NCI-H2171 treated with DMSO at 0.1 percent for 48 hours (cell line): ENCODE measurements around the gene INPP5B.
"Not testable (repeated sequence)": the region's sequence is repeated elsewhere in the genome, so short reads cannot be mapped to it uniquely, and the experiment has no call there.

ENCODE experiments used
- DNase-seq: peaks from one replicate; lab custom pipeline; 2025; lab: John Stamatoyannopoulos, UW

INPP5B gene

DNA sequence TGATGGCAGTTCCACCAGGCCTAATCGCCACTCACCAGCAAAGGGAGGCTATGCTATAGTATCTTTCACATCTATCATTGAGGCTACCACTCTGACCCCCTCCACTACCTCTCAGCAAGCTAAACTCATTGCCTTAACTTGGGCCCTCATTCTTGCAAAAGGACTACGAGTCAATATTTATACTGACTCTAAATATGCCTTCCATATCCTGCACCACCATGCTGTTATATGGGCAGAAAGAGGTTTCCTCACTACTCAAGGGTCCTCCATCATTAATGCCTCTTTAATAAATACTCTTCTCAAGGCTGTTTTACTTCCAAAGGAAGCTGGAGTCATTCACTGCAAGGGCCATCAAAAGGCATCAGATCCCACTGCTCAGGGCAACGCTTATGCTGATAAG lies 35.4 kb downstream of the INPP5B start:
- not testable (repeated sequence) for DNase-seq

DNA sequence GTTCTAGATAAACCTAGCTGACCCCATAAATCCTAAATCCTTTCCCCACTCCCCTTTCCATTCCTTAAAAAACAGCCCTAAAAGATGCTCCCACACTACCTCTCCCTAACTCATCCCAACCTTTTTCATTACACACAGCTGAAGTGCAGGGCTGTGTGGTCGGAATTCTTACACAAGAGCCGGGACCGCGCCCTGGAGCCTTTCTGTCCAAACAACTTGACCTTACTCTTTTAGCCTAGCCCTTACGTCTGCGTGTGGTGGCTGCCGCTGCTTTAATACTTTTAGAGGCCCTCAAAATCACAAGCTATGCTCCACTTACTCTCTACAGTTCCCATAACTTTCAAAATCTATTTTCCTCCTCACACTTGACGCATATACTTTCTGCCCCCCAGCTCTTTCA lies 36.0 kb downstream of the INPP5B start:
- DNase-seq: not testable (repeated sequence)

DNA sequence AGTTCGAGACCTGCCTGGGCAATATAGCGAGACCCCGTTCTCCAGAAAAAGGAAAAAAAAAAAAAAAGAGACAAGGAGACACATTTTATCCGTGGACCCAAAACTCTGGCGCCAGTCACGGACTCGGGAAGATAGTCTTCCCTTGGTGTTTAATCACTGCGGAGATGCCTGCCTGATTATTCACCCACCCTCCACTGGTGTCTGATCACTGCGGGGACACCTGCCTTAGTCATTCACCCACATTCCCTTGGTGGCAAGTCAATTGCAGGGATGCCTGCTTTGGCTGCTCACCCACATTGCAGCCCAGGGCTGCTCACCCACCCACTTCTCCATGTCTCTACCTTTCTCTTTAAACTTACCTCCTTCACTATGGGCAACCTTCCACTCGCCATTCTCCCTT lies 38.3 kb downstream of the INPP5B start:
- not testable (repeated sequence) for DNase-seq

DNA sequence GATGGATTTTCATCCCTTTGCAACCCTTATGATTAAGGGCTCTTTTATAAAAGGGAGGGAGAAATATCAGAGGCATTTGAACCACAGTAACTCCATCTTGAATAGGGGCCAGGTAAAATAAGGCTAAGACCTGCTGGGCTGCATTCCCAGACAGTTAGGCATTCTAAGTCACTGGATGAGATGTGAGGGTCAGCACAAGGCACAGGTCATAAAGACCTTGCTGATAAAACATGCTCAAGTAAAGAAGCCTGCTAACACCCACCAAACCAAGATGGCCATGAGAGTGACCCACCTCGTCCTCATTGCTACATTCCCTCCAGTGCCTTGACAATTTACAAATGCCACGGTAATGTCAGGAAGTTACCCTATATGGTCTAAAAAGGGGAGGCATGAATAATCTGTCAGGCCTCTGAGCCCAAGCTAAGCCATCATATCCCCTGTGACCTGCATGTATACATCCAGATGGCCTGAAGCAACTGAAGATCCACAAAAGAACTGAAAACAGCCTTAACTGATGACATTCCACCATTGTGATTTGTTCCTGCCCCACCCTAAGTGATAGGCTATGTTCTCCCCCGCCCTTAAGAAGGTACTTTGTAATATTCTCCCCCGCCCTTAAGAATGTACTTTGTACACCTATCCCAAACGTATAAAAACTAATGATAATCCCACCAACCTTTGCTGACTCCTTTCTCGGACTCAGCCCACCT lies 39.3 kb downstream of the INPP5B start:
- DNase-seq: not testable (repeated sequence)

DNA sequence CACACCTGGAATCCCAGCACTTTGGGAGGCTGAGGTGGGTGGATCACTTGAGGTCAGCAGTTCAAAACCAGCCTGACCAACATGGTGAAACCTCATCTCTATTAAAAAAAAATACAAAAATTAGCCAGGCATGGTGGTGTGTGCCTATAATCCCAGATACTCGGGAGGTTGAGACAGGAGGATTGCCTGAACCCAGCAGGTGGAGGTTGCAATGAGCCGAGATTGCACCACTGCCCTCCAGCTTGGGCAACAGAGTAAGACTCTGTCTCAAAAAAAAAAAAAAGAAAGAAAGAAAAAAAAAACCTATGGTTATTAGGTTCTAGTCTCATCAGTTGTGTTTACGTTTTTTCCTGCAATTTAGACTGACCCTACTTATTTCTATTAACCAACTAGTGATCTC lies 40.3 kb downstream of the INPP5B start:
- not testable (repeated sequence) for DNase-seq

DNA sequence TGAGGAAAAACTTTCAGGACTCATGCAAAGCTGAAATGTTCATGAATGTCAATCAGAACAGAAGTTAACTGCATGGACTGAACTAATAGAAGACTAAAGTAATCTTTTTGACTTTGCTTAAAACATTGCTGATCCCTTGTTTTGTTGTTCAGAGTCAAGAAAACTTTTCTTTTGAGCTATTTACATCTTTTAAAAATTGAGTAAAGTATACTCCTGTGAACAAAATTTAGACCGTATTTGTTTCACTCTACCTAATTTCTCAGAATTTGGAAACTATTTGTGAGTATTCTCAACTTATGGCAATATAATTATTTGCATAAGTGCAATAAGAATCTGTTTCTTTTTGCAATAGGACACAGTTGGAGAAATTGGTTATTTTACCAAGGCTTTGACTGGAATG lies 41.1 kb downstream of the INPP5B start:
- no peak for DNase-seq

DNA sequence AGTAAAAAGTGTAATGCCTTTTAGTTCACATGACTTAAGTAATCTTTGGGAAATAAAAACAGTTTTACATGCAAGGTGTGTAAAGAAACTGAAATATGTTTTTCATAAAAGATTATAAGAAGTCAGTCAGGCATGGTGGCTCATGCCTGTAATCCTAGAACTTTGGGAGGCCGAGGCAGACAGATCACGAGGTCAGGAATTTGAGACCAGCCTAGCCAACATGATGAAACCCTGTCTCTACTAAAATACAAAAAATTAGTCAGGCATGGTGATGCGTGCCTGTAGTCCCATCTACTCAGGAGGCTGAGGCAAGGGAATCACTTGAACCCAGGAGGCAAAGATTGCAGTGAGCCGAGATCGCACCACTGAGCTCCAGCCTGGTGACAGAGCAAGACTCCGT lies 42.9 kb downstream of the INPP5B start:
- DNase-seq: not testable (repeated sequence)

DNA sequence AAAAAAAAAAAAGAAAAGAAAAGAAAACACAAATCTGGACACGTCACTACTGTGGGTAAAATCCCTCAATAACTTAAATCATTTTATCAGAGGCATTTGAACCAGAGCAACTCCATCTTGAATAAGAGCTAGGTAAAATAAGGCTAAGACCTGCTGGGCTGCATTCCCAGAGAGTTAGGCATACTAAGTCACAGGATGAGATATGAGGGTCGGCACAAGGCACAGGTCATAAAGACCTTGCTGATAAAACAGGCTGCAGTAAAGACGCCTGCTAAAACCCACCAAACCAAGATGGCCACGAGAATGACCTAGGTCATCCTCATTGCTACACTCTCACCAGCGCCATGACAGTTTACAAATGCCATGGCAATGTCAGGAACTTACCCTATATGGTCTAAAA lies 43.9 kb downstream of the INPP5B start:
- no peak for DNase-seq

DNA sequence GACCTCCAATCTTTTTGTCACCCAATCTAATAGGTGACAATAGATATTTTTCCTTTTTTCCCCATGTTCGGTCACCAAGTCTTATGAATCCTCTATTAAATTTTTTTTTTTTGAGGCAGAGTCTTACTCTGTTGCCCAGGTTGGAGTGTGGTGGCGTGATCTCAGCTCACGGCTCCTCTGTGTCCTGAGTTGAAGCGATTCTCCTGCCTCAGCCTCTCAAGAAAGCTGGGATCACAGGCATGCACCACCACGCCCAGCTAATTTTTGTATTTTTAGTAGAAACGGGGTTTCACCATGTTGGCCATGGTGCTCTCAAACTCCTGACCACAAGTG lies 45.0 kb downstream of the INPP5B start:
- no peak for DNase-seq

DNA sequence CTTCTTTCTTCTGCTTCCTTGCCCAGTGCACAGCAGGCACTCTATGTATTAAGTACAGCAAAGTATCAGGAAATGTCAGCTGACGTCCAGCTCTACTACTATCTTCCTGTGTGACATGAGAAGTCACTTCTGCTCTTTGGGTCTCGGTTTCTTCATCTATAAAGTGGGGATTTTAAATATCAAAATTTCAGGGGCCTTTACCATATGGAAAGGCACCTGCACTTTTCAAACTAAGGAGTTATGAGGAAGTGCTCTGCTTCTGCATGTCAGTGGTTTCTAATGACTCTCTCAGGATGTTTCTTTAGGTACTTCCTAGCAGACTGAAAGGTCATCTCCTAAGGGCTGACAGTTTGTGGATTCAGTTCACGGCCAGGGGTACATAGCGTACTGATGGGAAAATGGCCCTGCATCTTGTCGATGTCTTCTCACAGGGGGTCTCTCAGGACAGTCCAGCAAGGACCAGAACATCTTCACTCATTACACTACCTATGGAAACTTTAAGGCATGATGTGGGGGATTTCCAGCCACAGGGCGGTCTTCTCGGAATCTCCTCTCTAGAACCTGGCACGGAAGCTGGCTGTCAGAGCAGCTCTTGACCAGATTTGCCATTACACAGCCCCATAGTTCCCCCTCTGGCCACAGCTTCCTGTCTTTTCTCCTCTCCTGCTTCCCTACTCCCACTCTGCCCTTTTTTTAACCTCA lies 45.5 kb downstream of the INPP5B start:
- DNase-seq: no peak

DNA sequence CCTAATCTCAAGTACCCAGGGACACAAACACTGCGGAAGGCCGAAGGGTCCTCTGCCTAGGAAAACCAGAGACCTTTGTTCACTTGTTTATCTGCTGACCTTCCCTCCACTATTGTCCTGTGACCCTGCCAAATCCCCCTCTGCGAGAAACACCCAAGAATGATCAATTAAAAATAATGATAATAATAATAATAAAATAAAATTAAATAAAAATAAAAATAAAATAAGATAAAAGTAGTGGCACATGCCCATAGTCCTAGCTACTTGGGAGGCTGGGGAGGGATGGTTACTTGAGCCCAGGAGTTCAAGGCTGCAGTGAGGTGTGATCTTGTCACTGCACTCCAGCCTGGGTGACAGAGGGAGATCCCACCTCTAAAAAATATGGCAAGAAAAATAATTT lies 49.3 kb downstream of the INPP5B start:
- DNase-seq: not testable (repeated sequence)

DNA sequence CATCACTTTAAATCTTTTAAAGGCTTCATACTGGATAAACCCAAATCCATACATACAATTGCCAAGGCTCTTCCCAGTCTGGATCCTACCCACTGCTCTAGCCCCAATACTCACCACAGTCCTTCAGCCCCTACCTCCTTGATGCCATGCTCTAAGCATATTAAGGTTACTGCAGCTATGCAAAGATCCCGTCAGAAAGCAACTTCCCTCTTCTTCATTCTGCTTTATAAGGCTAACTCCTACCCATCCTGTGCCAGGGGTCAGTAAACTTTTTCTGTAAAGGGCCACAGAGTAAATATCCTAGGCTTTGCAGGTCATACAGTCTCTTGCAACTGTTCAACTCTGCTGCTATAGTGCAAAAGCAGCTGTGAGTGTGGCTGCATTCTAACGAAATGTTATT lies 53.2 kb downstream of the INPP5B start:
- no peak for DNase-seq

DNA sequence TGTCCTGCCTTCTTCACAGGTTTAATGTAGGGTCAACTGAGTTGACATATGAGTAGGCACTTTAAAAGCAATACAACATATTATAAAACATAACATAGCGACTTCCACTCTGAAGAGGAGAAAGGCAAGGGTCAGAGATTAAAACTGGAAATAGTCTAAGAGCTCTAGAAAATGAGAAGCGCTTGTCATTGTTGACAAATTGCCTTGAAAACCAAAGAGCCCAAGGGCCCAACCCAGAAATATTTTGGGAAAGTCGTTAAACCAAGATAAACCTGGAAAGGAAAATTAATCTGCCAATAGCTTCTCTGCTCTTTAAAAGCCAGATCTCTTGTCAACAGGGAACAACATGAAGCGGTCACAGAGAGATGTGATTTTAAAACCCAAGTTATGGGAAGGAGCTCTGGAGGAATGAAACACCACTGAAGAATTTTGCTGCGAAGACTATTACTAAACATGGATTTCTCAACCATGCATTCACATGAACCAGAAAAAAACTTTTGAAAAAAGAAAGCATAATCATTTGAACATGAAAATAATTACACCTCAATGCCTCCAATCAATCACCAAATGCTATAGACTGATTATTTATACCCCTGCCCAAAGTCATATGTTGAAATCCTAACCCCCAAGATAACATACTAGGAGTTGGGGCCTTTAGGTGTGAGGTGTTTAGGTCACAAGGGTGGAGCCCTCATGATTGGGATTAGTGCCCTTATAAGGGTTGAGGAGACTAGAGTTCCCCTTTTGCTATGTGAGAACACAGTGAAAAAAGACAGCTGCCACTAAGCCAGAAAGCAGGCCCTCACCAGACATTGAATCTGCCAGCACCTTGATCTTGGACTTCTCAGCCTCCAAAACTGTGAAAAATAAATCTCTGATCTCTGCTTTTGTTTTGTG lies 54.5 kb downstream of the INPP5B start:
- DNase-seq: no peak

DNA sequence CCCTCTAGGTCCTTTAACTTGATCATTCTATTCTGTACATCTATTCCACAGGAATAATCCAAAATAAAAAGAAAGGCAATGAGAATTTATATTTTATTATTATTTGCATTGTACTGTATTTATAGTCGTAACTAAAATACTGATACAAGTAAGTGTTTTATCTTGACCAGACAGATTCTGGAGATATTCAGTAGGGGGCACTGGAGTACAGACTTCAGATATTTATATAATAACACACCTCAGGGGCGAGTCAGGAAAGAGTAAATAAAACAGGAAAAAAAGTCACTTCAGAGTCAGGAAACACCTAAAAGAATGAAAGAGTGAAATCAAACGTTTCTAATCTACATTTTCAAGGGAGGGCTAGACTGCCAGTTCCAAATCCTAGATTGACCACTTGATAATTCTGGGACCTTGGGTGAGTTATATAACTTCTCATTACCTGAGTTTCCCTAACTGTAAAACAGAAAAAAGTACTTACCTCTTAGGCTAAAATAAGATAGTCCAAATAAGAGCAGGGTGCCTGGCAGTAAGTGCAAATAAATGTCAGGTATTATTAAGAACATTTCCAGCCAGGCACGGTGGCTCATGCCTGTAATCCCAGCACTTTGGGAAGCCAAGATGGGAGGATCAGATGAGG lies 56.4 kb downstream of the INPP5B start:
- DNase-seq: peak; percentile 2

DNA sequence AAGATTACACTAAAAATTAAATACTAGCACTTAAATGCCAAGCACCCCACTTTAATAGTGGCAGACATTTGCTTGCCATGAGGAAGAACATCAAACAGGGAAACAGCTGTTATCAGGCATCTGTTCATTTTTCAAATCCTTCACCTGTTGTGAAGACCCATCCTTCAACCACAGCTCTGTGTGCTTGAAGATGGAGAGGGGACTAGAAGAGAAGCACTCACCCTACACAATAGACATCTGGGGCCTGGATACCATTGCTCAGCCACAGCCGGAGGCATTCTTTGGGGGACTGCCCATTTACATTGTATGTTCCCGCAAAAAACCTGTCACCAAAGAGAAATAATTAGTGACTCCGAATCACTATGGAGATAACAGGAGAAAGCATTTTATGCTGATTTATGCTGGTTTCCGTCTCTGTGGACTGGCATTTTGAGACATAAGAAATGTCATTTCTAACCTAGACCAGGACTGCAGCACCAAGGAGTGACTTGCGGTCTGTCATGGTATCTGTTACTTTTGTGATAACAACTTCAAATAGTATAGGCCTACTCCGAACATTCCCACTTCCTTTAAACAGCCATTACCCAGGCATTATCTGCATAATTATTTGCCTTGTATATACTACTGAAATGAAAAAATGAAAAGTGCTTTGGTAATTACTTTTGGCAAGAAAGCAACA lies 58.7 kb downstream of the INPP5B start:
- DNase-seq: no peak

DNA sequence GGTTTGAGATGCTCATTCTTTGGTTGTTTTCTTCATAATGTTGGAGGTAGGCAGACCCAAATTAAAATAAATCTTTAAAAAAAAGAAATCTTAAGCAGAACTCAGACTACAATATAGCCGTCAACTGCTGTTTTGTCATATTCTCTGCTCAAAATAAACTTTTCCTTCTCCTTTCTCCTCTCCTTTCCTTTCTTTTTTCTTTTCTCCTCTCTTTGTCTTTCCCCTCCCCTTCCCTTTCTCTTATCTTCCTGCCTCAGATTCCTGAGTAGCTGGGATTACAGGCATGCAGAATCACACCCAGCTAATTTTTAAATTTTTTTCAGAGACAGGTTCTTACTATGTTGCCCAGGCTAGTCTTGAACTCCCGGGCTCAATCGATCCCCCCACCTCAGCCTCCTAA lies 62.7 kb downstream of the INPP5B start:
- DNase-seq: no peak

DNA sequence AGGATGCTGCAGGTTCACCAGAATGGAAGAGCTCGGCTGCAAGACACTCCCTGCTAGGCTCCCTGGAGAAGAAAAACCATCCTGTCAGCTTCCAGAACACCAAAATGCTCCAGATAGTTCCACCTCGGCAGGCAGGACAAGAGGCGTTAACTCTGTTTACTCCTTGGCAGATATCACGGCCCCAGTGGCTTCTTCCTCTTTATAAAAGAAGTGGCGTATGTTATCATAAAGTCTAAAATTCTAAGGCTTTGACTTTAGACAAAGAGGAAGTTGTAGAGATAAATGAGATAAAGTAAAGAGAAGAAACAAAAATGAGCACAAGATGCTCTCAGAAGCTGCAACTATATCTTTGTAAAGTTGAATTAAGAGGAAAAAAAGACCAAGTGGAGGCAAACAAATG lies 63.2 kb downstream of the INPP5B start:
- DNase-seq: no peak

DNA sequence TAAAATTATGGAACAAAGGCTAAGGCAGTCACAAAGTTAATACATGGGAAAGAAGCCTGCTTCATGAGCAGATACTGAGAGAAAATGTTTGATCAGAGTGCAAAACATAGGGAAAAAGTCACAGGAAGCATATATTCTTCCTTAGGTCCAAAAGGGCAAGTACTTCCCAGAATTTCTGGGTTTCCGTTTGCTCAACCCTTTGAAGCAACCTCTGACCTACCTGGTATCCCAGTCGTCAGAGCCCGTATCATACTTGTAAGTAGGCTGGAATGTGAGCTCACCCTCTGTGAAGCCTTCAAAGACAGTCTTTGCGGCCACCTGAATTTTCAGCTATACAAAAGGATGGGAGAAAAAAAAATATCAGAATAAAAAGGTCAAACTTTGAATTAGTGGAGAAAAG lies 67.0 kb downstream of the INPP5B start:
- DNase-seq: no peak

DNA sequence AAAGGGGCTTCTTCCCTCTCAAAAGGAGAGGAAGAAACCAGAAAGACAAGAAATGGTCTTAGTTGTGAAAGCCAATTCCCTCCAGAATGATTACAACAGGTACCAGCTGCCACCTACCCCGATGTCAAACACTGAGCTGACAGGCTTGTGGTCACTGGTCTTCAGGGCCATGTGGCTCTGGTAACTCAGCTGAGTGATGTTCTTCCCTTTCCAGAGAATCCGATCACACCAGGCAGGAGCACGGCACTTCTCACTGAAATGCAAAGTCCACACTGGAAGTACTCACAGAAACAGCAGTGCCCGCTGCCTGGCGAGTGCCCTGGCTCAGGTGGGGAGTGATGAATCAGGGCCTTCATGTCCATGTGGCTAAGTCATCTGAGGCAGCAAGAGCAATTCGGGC lies 68.8 kb downstream of the INPP5B start:
- DNase-seq: no peak

DNA sequence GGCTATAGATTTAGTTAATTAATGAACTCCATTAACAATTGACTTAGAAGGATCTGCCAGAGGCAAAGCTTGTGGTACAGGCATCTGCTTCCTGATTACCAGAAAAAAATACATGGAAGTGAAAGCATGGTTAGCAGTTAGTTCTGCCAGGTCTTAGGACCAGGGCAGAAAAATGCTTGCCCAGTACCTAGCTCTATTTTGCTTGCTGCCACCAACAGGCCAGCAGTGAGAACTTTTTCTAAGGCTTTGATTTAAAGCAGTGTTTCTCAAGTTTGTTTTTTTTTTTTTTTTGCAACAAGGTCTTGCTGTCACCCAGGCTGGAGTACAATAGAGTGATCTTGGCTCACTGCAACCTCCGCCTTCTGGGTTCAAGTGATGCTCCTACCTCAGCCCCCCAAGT lies 71.0 kb downstream of the INPP5B start:
- DNase-seq: no peak

DNA sequence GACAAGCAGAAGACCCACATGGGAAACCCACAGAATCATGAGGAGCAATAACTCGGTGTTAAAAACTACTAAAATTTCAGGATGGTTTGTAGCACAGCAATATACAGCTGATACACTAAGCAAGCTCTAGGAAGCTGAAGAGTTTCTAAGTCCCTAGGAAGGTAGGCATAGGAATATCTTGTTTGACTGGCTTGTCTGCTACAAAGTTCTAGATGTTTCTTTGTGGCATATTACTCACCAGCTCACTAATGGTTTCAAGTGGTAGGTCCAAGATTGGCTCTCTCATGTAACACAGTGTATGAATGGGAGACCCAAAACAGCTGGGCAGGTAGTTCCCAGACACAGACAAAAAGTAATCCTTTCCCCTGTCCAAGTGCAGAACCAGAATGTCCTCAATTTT lies 74.2 kb downstream of the INPP5B start:
- DNase-seq: no peak

DNA sequence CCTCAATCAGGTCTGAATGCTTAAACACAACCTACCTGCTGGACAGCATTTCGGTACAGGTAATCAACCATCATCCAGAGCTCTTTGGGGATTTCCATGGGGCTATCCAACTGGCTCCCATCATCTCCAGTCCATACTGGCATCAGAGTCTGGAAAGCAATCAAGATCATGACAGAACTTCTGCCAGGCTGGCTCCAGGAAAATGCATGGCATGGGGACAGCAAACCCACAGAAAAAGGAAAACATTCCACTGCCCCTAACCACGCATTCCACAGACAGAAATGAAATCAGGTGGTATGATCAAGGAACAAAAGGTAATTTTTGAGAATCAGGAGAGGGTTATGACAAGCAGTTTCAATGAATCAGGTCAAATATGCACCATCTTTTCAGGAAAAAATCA lies 78.4 kb downstream of the INPP5B start:
- DNase-seq: no peak
